ENCODE data around the gene PAPOLG.
"Not testable (repeated sequence)": the region's sequence is repeated elsewhere in the genome, so short reads cannot be mapped to it uniquely, and the experiment has no call there.

Gene PAPOLG

DNA sequence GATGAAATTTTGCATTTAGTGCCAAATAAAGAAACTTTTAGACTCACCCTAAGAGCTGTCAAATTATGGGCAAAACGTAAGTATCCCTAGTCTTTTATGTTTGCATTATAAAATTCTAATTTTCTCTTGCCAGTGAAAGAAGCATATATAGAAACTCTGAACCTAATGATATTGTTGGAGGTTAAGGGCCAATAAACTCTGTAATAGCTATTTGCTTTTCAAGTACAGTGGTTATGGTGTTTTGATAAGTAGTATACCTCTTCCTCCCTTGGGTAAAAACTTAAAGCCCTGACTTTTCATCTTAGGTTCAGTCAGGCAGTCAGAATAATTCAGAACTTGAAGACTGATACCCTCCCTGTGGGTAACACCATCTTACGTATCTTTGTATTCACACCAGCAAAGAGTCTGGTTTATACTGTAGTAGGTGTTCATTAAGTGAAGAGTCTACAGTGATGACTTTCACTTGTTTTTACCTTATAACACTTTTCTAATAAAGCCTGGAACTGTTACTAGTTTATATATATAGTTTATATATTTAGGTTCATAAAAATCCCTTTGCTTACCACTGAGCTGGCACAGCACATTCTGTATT is 19.1 kb downstream of the PAPOLG start:
- no peak for DNase-seq (ENCODE audit: low spot score)

DNA sequence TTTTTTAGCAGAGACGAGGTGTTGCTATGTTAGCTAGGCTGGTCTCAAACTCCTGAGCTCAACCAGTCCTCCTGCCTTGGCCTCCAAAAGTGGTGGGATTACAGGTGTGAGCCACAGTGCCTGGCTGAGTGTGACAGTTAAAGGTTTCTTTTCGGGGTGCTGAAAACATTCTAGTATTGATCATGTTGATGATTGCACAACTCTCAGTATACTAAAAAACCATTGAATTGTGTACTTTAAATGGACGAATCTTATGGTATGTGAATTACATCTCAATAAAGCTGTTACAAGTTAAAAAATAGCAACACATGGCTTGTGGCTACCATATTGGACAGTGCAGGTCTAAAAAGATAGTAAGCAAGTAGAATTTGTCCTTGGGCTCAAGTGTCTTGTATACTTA is 22.3 kb downstream of the PAPOLG start:
- no peak for DNase-seq (ENCODE audit: low spot score)

DNA sequence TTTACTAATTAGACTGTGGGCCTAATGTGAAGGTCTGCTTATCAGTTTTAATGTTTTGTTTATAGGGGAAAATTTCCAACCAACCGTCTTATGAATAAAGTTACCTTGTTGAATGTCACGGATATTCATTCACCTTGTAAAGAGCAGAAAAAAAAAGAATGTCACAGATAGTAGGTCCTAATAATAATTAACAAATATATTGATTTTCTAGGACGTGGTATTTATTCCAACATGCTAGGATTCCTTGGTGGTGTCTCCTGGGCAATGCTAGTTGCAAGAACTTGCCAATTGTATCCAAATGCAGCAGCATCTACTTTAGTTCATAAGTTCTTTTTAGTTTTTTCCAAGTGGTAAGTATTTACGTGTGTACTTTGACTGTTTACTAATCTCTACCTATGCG is 23.4 kb downstream of the PAPOLG start:
- DNase-seq (ENCODE audit: low spot score), result no peak

DNA sequence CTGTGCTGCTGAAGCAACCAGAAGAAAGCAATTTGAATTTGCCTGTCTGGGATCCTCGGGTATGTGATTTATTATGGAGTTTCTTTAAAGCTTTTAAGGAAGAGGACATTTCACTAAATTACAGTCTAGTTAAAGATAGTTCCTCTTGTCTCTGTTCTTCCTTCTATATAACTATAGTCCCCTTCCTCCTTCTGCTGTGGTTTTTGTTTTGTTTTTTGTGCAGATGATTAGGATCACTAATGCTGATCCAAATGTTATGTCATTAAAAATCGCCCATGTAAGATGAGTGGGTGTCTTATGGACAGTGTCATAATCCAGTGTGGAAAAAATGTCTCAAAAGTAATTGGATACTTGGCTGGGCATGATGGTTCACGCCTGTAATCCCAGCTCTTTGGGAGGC is 24.7 kb downstream of the PAPOLG start:
- DNase-seq (ENCODE audit: low spot score), result no peak

DNA sequence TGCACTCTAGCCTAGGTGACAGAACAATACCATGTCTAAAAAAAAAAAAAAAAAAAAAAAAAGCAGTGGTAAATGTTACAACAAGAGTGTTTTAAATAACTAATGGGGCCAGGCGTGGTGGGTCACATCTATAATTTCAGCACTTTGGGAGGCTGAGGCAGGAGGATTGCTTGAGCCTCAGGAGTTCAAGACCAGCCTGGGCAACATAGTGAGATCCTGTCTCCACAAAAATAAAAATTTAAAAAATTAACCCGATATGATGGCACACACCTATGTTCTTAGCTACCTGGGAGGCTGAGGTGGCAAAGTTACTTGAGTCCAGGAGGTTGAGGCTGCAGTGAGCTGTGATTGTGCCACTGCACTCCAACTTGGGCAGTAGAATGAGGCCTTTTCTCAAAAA is 37.1 kb downstream of the PAPOLG start:
- DNase-seq (ENCODE audit: low spot score), result no peak

DNA sequence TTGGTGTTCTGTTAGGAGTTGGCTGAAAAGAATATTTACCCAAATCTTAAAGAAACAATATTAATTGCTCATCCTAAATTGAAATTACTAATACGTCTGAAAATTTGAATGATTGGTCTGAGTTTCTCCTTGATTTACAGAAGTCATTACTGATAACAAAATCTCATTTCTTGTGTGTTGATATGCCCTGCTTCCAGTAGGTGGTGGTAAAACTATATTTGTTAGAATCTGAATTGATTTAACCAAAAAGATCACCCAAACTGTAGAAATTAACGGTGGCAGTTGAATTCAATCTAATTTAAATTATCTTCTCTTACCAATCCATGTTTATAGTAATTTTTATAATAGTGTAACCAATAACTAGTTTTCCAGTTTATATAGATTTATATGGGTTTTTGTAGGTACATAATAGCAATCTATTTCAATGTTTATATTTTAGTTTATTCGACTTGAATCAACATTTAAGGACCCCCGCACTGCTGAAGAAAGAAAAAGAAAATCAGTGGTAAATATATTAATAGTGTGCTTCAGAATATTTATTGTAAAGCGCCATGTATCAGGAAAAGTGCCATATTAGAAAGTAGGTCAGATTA is 38.3 kb downstream of the PAPOLG start:
- DNase-seq (ENCODE audit: low spot score), result peak; percentile 57

DNA sequence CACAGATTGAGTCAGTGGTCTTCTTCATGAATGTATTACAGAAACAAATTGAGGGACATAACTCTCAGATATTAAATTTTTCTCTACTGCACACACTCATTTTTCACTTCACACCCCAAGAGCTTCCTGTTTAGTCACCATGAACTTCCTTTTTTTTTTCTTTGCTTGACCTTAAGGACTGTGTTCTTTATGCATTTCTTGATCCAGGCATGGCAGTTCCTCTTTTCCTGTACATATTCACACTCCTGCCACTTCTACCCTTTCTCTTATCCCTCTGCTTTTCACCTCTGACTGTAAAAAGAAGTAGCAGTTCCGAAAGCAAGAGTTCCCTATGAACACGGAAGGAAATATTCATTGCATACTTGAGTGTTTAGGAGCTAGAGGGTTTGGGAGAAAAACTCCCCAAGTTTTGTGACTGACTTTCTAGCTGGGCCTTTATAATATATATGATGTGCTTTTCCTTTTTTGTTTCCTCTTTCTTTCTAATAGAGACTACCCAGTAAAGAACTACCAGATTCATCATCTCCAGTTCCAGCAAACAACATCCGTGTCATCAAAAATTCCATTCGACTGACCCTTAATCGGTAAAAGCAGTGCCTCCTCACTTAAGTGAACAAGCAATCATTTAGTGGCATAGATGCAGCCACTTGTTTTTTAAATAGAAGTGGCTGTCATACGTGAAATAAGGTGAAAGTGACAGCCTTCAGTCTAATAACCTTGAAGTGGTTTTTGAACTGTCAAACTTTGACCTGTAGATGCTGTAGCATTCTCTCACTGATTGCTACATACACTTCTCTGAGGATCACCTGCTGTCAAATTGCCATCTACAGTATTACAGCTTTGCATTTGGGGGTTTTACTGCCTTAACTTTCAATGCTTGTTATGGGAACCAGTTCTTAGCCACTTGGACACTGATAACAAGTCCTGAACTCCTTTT is 40.8 kb downstream of the PAPOLG start:
- DNase-seq (ENCODE audit: low spot score), result peak; percentile 31

DNA sequence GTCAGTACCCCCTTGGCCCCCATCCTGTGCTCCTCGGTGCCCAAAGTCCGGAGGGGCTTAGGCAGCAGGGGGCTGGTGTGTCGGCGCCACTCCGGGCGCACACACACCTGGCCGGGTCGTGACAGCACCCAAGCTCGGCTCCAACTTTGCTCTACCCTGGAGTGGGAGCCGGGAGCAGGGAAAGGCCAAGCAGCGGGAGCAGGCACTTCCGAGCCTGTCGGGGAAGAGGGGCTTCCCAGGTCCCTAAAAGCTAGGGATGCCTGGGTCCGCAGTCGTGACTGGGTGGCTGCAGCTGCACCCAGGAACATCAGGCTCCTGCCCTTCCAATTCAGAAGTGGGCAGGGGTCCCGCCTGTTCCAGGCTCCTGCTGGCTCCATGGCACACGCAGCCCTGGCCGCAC is 48.4 kb downstream of the PAPOLG start:
- DNase-seq (ENCODE audit: low spot score), result no peak

DNA sequence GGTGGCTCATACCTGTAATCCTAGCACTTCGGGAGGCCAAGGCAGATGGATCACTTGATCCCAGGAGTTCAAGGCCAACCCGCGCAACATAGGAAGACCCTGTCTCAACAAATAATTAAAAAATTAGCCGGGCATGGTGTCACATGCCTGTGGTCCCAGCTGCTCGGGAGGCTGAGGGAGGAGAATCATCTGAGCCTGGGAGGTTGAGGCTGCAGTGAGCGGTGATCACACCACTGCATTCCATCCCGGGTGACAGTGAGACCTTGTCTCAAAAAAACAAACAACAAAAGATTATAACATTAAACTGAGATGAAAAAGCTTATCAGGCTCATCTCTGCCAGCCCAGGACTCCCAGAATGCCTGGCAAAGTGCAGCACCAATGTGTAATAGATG is 50.5 kb downstream of the PAPOLG start:
- no peak for DNase-seq (ENCODE audit: low spot score)

DNA sequence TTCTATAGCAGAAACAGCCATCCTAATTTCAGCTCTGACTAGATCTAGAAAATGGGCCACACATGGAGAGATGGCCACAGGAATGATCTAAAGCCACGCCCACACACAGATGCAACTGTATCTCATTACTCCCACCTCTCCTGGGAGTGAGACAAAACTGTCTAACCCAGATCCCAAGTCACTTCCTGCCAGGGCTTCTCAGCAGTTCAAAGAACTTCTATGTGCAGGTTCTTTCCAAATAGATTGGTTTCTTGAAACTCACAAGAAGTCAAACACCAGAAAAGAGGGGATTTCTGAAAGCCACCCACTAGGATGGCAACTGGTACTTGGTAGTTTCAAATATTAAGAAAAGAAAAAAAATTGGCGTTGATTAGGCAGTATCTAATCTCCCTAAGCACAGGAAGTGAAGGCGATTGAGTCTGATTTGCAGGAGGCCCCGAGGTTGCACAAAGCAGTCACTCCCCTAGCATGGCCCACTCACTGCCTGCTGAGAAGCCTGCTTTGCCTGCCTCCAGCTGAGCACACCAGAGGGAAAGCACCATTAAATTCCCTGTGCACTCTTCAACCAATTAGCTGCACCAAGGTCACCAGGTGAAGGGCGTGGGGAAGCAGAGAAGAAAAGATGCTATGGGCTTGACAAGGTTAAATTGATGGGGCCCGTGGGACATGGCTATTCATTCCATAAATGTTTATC is 51.1 kb downstream of the PAPOLG start:
- peak; percentile 20 for DNase-seq (ENCODE audit: low spot score)

DNA sequence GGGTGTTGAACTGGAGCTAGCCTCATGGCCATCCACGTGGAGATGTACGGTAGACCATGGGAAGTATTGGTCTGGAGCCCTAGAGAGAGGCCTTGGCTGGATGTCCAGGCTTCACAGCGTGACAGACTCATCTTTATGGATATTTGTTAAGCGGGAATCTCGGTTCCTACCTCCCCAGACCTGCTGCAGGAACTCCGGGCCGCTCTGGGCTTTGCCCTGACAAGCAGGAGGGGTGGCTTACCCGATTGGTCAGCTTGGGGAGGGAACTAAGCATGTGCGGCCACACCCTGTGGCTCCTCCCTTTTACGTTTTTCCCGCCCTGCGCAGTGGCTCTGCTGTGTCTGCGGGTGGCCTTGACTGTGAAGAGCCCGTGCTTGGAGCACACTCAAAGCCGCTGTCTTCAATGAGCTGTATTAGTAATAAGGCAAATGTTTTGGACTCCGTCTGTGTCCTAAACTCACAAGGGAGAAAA is 52.3 kb downstream of the PAPOLG start:
- DNase-seq (ENCODE audit: low spot score), result no peak

DNA sequence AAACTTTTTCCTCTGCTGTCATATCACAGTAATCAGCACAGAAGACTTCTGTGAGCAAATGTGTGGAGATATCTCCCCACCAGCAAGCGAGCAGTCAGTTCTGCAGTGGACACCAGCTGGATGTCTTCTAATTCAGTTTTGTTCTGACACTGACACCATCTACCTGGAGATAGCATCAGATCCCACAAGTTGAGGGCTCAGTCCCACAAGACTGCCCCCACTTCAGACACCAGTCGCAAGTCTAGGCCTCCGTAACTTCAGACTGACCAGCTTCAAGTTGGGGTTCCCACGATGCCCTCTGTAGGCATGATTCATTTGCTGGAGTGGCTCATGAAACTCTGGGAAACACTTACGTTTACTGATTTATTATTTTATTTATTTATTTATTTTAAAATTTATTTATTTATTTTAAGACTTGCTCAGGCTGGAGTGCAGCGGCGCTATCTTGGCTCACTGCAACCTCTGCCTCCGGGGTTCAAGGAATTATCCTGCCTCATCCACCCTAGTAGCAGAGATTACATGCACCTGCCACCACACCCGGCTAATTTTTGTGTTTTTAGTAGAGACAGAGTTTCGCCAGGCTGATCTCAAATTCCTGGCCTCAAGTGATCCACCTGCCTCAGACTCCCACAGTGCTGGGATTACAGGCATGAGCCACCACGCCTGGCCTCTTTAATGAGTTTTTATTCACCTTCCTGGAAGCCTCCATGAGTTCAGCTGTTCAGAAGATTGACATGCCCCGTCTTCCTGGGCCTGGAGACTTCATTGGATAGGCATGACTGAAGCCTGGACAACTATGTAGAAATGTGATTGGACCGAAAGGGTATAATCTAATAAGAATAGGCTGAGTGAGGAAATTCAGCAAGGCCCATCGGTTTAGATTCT is 55.7 kb downstream of the PAPOLG start:
- DNase-seq (ENCODE audit: low spot score), result no peak

DNA sequence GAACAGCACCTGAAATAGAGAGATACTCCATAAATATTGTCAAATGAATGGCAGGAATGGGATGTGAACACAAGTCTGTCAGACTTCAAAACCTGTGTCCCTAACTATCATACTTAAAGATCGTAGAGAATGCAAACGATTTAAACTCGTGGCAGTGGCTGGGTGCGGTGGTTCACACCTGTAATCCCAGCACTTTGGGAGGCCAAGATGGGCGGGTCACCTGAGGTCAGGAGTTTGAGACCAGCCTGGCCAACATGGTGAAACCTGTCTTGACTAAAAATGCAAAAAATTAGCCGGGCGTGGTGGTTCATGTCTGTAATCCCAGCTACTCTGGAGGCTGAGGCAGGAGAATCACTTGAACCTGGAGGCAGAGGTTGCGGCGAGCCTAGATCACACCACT is 61.1 kb downstream of the PAPOLG start:
- not testable (repeated sequence) for DNase-seq (ENCODE audit: low spot score)

DNA sequence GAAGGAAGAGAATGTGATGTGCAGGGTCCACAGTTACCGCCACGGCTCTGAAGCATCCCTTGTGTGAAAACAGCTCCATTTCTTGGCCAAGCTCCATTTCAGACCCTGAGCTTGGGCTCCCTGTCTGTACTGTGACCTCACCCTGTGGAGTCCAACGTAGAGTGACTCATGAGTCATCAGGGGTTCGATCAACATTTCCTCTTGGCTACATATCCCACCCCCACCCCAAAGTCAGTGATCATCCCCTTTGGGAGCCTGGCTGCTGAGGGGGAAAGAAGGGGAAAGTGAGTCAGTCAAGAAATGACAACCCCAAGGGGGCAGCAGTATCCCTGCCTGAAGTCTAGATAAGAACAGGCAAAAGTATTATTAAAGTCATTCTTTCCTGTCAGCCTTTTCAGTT is 62.2 kb downstream of the PAPOLG start:
- peak; percentile 23 for DNase-seq (ENCODE audit: low spot score)

DNA sequence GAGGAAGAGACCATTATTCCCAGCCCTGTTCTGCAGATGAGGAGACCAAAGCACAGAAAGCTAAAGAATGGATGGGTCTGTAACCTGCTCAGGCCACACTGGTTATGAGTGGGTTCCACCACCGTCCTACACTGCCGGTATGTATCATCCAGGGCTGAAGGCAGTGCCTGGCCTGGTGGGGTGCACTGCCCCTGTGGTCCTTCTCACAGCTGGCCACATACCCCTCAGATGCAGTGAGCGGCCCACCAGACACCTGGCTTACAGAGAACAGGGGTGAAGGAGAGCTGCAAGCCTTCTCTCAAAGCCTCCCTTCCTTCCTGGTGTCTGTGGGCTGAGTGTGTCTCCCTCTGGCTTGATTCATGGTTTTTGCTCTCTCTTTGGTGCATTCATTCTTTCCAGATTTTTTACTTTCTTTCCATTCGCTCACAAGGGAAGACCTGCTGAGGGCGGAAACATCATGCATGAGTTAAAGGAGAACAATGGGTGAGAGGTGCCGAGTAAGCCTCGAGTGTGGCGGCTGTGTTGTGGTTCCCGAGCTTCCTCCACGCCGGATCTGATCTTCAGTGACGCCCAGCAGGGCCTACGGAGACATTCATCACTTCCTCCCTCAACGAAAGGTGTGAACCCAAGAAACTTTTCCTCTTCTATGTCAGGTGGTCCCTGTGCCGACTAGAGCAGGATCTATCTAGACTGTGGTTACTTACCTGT is 63.2 kb downstream of the PAPOLG start:
- DNase-seq (ENCODE audit: low spot score), result no peak

DNA sequence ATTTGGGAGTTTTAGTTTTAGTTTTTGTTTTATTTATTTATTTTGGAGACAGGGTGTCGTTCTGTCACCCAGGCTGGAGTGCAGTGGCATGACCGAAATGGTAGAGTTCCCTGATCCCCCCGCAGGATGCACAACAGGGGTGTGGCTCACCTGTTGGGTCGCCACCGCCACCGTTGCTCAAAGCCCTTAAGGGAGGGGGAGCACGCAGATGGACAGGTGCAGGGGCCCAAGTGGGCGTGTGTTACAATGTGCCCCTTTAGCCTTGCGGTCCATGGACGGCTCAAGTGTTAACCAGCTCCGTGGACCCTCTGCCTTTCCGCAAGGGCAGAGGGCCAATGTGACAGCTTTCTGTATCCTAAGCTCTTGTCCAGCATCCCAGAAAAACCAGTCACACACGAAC is 63.9 kb downstream of the PAPOLG start:
- no peak for DNase-seq (ENCODE audit: low spot score)

DNA sequence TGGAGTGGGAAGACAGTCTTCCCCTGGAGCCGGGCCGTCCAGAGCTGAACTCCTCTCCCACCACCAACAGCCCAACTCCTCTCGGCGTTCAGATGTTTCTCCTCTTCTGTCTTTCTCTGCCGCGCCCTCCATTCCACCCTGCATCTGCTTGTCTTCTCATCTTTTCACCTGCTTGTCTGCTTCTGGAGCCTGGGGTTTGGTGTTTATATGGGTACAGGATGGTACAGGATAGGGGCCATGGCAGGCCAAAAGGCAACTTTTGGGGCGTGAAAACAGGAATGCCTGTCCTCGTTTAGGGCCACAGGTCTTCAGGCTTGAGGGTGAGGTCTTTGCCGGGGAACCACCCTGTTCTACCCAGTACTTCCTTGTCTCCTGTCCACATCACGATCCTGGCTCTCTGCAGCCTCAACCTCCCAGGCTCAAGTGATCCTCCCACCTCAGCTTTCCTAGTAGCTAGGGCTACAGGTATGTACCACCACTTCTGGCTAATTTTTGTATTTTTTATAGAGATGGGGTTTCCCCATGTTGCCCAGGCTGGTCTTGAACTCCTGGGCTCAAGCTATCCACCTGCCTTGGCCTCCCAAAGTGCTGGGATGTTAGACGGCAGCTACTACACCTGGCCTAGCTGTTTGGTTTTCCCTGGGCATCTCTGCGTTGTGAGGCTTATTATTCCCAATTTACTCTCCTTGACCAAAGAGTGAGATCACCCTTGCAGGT is 64.5 kb downstream of the PAPOLG start:
- no peak for DNase-seq (ENCODE audit: low spot score)

DNA sequence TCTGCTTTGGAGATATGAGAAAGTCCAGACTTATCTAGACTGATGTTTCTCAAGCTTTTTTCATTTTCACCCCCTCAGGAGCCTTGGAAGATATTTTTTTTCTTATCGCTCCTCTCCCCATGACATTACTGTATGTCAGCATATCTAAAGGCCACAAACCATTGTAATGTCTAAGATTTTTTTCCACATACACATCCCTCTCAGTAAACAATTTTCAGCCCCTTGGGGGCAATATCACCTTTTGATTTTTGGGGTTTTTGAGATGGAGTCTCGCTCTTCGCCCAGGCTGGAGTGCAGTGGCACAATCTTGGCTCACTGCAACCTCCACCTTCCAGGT is 65.0 kb downstream of the PAPOLG start:
- no peak for DNase-seq (ENCODE audit: low spot score)

DNA sequence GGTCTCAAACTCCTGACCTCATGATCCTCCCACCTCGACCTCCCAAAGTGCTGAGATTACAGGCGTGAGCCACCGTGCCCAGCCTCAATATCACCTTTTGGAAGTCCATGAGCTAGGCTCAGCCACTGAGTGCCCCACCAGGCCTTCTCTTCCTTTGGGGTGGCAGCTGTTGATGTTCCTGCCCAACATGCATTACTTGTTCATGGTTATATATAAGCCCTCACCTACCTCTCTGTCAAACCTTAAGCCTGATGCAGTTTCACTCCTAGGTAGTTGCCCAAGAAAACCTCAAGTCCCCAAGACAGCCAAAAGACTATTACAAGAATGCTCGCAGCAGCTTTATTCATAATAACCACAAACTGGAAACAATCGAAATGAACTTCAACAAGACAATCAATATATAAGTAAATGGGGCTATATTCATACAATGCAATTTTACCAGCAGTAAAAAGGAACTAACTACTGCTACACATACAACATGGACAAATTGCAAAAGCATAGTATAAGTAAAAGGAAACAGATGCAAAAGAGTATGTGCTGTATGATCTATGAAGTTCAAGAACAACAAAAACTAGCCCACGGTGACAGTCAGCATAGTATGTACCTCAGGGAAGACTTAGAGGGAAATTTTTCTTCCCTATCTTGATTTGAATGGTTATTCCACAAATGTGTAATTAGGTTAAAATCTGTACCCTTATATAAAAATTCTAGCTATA is 65.7 kb downstream of the PAPOLG start:
- no peak for DNase-seq (ENCODE audit: low spot score)

DNA sequence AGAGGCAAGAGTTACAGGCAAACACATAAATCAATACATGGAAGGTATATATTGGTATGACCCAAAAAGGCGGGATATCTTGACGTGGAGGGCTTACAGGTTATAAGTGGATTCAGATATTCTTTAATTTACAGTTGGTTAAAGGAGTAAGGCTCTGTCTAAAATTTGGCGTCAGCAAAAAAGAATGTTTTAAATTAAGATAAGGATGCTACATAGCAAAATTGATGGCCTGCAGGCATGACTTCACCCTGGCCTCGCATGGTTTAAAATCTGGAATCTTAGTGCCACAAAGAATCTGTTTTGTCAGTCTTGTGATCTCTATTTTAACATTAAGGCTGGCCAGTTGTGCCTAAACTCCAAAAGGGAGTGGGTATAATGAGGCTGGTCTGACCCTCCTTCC is 66.9 kb downstream of the PAPOLG start:
- DNase-seq (ENCODE audit: low spot score), result no peak
